ENCODE measurements around the gene NEURL1B.
A peak's percentile ranks its signal among the peaks of the same experiment; 100 is the strongest.

NEURL1B gene

GRCh38 chr5:172713809-172714490 is 72.9 kb downstream of the NEURL1B start:
- DNase-seq (ENCODE audit: low read depth in 1 of 2, low spot score in 1 of 2) = no peak

GRCh38 chr5:172714491-172715420 is 73.7 kb downstream of the NEURL1B start:
- DNase-seq (ENCODE audit: low read depth in 1 of 2, low spot score in 1 of 2) = peak; percentile 31 to 51

GRCh38 chr5:172715421-172715780 is 74.3 kb downstream of the NEURL1B start:
- DNase-seq (ENCODE audit: low read depth in 1 of 2, low spot score in 1 of 2) = no peak

GRCh38 chr5:172715931-172716682 is 75.0 kb downstream of the NEURL1B start:
- no peak for DNase-seq (ENCODE audit: low read depth in 1 of 2, low spot score in 1 of 2)

- DNase-seq (ENCODE audit: low read depth in 1 of 2, low spot score in 1 of 2) = peak; percentile 70 to 71
These were observed 75.8 kb downstream of the NEURL1B start for GRCh38 chr5:172716796-172717313.

- DNase-seq (ENCODE audit: low read depth in 1 of 2, low spot score in 1 of 2) = no peak
These were observed 76.6 kb downstream of the NEURL1B start for GRCh38 chr5:172717481-172718195.

GRCh38 chr5:172718527-172719114 is 77.6 kb downstream of the NEURL1B start:
- no peak for DNase-seq (ENCODE audit: low read depth in 1 of 2, low spot score in 1 of 2)

- DNase-seq (ENCODE audit: low read depth in 1 of 2, low spot score in 1 of 2) = no peak
These were observed 78.1 kb downstream of the NEURL1B start for GRCh38 chr5:172719211-172719610.

GRCh38 chr5:172720655-172721054 is 79.6 kb downstream of the NEURL1B start:
- DNase-seq (ENCODE audit: low read depth in 1 of 2, low spot score in 1 of 2) = no peak

GRCh38 chr5:172721455-172722326 is 80.6 kb downstream of the NEURL1B start:
- no peak for DNase-seq (ENCODE audit: low read depth in 1 of 2, low spot score in 1 of 2)

- no peak for DNase-seq (ENCODE audit: low read depth in 1 of 2, low spot score in 1 of 2)
These were observed 81.3 kb downstream of the NEURL1B start for GRCh38 chr5:172722327-172722815.

- DNase-seq (ENCODE audit: low read depth in 1 of 2, low spot score in 1 of 2) = no peak
These were observed 82.4 kb downstream of the NEURL1B start for GRCh38 chr5:172723508-172723907.

- DNase-seq (ENCODE audit: low read depth in 1 of 2, low spot score in 1 of 2) = no peak
These were observed 83.5 kb downstream of the NEURL1B start for GRCh38 chr5:172724242-172725183.

- no peak for DNase-seq (ENCODE audit: low read depth in 1 of 2, low spot score in 1 of 2)
These were observed 84.2 kb downstream of the NEURL1B start for GRCh38 chr5:172725273-172725672.

GRCh38 chr5:172725785-172726184 is 84.7 kb downstream of the NEURL1B start:
- DNase-seq (ENCODE audit: low read depth in 1 of 2, low spot score in 1 of 2) = no peak

- no peak for DNase-seq (ENCODE audit: low read depth in 1 of 2, low spot score in 1 of 2)
These were observed 85.9 kb downstream of the NEURL1B start for GRCh38 chr5:172726966-172727365.

- DNase-seq (ENCODE audit: low read depth in 1 of 2, low spot score in 1 of 2) = no peak
These were observed 86.5 kb downstream of the NEURL1B start for GRCh38 chr5:172727551-172727950.

Data from activated CD4-positive, alpha-beta T cell treated with anti-CD3 and anti-CD28 coated beads, Interleukin-2, amount 50 U/mL, for 24 hours (primary cell).